GM12878 (cell line): ENCODE results near the gene DEXI.

Experiments used
- CTCF ChIP-seq, 3 experiments: IDR thresholded peaks in 2 of 3; conservative IDR thresholded peaks in 1 of 3; 2 replicates each; pipeline ENCODE4 v1.5.1; 2011; ENCODE audit warnings: low read depth in 3 of 3, low read length in 3 of 3, mild to moderate bottlenecking in 3 of 3, control low read depth in 2 of 3, moderate library complexity in 2 of 3, inconsistent platforms in 1 of 3, mixed read lengths in 1 of 3; ENCODE audit not compliant: control insufficient read depth in 2 of 3, insufficient read depth in 1 of 3; ENCODE audit errors: extremely low read depth in 1 of 3
- LARP7 ChIP-seq: fragments of 450-650 bp; IDR thresholded peaks from 2 replicates; pipeline ENCODE4 v1.6.1; 2017; ENCODE audit warnings: mild to moderate bottlenecking
- MAX ChIP-seq: IDR thresholded peaks from 2 replicates; pipeline ENCODE4 v1.6.1; 2012; ENCODE audit warnings: low read depth, low read length, improper control_type of control experiment
- NBN ChIP-seq: fragments of 450-650 bp; IDR thresholded peaks from 2 replicates; pipeline ENCODE4 v1.6.1; 2016
- POLR2A ChIP-seq: IDR thresholded peaks from 2 replicates; pipeline ENCODE4 v1.6.1; 2011; ENCODE audit warnings: low read depth, mild to moderate bottlenecking, low read length
- POLR2AphosphoS2 ChIP-seq: IDR thresholded peaks from 2 replicates; pipeline ENCODE4 v1.6.1; 2011; ENCODE audit warnings: low read depth, mild to moderate bottlenecking, low read length, improper control_type of control experiment, moderate library complexity
- RUNX3 ChIP-seq: IDR thresholded peaks from 2 replicates; pipeline ENCODE4 v1.6.1; 2012; ENCODE audit warnings: low read length, inconsistent platforms
- SPI1 ChIP-seq: IDR thresholded peaks from 2 replicates; pipeline ENCODE4 v1.6.1; 2011; ENCODE audit warnings: low read depth, mild to moderate bottlenecking, low read length, moderate library complexity, borderline replicate concordance; ENCODE audit not compliant: insufficient read depth
- TCF12 ChIP-seq: IDR thresholded peaks from 2 replicates; pipeline ENCODE4 v1.6.1; 2011; ENCODE audit warnings: low read depth, mild to moderate bottlenecking, low read length
- USF2 ChIP-seq: IDR thresholded peaks from 2 replicates; pipeline ENCODE4 v1.6.1; 2011; ENCODE audit warnings: low read depth, low read length, improper control_type of control experiment, borderline replicate concordance
- ZNF274 ChIP-seq: IDR thresholded peaks from one replicate; pipeline ENCODE4 v1.8.0; 2011; ENCODE audit not compliant: insufficient read length, insufficient read depth
- ZSCAN29 ChIP-seq: fragments of 450-650 bp; IDR thresholded peaks from 2 replicates; pipeline ENCODE4 v1.6.1; 2017; ENCODE audit warnings: mild to moderate bottlenecking, moderate library complexity

GRCh38 chr16:10885246-10885645 is 57.0 kb downstream of the DEXI start:
- TF ChIP-seq CTCF (IDR thresholded peaks at IDR 0.05 in 2 of 3, conservative IDR thresholded peaks at IDR 0.05 in 1 of 3; ENCODE audit: control insufficient read depth in 2 of 3, extremely low read depth in 1 of 3, insufficient read depth in 1 of 3, low read depth in 3 of 3, low read length in 3 of 3) (no peak), LARP7 (no peak), POLR2AphosphoS2 (0 out of 2 replicates have a peak, but pooled peaks have one; percentile 27), RUNX3 (no peak), MAX (0 out of 2 replicates have a peak, but pooled peaks have one; percentile 37), ZSCAN29 (no peak), SPI1 (peak; percentile 66), TCF12 (no peak), ZNF274 (no peak), POLR2A (peak; percentile 15; the same call in 1 of the 2 replicates), NBN (0 out of 2 replicates have a peak, but pooled peaks have one; percentile 19), USF2 (no peak)
